ENCODE data around the gene MSH5.

MSH5 gene

GRCh38 chr6:31729979-31730630, 9.7 kb upstream of the MSH5 start:
- peak; percentile 74 for DNase-seq (ENCODE audit: low spot score)

GRCh38 chr6:31730631-31731086, 9.1 kb upstream of the MSH5 start:
- no peak for DNase-seq (ENCODE audit: low spot score)

DNA sequence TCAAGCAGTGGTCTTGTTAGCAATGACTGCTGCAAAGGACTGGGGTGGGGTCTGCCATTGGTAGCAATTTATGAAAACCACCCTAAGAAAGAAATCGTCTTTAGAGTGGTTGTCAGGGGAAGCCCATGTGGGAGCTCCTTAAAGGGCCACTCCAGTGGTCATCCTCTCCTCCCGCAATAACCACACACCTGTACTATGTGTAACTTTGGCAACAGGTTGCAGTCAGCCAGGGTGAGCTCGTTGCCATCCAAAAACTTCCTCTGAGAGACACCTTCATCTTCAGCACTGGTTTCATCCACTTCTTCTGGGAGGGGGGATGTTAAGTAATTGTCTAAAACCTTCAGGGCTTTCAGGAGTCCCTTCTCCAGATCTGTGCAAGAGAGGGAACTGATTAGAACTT, 7.8 kb upstream of the MSH5 start:
- DNase-seq (ENCODE audit: low spot score), result no peak

DNA sequence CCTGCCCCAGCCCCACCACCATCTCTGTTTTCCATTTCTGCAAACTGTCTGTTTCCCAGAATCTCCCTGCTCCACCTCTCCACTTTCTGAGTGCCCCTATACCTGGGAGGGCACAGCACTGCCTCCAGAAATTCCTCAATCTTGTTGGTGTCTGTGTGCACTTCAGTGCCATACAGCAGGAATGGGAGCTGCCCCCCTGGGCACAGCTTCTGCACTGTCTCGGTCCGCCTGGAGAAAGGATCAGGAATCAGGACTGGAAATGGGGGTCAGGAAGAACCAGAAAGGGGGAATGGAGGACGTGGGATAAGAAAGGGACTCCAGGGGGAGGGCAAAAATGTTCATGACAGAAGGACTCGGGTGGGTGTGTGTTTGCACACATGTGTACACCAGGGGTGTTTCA, 6.1 kb upstream of the MSH5 start:
- DNase-seq (ENCODE audit: low spot score), result no peak

DNA sequence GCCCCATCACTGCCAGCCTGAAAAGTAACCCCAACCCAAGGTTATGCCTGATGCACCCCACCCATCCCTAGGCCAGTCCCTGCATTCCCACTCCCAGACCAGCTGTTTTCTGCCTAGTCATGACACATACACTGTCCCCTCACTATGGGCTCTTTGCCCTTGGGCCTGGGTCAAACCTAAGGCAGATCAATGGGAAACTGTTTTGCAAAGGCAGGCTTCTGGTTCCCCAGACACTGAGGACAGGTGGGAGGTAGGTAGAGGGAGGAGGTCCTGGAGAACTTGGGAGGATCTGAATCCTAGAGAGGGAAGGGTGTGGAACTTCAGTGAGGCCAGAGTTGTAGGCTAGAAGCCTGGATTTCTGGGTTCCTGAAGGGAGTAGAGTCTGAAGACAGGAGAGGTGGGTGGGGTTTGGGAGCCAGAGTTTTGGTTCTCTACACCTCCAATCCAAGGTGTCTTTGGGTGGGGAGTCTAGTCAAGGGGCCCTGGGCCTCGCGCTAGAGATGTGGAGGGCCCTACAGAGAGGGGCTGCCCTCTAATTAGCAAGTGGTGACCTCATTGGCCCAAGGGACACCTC, 5.5 kb upstream of the MSH5 start:
- DNase-seq (ENCODE audit: low spot score), result no peak

- DNase-seq (ENCODE audit: low spot score), result no peak
Measured at GRCh38 chr6:31734821-31735406, 4.9 kb upstream of the MSH5 start.

DNA sequence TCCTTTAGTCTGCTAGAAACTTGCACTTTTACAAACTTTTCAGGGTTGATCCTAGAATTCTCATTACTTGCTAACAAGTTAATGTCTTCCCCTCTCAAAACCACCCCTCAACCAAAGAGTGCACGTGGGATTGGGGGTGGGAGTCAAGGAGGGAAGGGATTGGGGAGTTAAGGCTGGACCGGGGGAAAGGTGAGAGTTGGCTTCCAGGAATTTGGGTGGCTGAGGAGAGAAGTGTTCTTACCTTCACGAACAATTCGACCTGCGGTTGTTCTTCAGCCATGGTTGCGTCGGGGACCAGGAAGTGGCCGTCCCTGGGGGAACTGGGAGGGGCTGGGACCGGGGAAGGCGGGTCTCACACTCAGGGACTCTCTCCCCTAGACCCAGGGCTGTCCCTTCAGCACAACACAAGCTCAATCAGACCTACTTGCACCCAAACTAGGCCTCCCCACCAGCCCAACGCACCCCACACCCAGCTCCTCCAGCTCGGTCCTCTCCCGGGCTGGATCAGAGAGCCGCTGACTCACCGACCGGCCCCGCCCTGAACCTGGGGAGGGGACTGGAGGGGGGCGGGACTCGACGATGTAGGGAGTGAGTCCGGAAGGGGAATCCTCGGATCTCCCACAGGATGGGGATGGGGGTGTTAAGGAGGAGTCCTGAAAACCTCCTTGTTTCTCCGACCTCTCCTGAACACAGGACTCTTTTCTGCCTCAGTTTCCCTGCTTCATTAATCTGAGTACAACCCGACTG, 3.6 kb upstream of the MSH5 start, which contains the start of gene CLIC1:
Gene CLIC1, minus strand, starts transcription at position 510 of the 747 bp plus-strand sequence. Its CDS starts 230 bp downstream, at position 280.
- peak; percentile 77 for DNase-seq (ENCODE audit: low spot score)

GRCh38 chr6:31736768-31737314, 3.0 kb upstream of the MSH5 start:
- DNase-seq (ENCODE audit: low spot score), result no peak

DNA sequence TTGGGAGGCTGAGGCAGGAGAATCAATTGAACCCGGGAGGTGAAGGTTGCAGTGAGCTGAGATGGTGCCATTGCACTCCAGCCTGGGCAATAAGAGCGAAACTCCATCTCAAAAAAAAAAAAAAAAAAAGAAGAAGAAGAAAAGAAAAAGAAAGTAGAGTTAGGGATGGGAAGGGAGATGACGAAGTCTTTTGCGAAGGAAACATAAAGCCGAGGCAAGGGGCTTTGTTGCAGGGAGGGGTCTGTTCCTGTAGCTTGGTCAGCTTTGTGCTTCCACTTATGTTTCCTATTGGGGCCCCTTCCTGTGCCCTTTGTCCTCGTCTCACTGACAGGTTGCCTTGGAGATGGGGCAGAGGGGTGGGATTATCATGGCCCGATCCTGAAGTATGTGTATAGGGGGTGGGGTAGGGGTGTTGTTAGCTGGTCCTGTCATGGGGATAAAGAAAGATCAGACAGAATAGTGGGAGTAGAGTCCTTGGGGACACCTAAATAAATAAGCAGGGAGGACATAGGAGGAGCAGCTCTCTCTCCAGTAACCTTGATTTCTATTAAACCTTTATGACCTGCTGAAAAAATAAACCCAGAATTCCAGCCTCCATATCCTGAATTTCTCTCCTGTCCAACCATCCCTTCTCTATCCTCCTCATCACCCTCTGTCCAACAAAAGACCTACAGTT, 2.4 kb upstream of the MSH5 start:
- DNase-seq (ENCODE audit: low spot score), result peak; percentile 70

DNA sequence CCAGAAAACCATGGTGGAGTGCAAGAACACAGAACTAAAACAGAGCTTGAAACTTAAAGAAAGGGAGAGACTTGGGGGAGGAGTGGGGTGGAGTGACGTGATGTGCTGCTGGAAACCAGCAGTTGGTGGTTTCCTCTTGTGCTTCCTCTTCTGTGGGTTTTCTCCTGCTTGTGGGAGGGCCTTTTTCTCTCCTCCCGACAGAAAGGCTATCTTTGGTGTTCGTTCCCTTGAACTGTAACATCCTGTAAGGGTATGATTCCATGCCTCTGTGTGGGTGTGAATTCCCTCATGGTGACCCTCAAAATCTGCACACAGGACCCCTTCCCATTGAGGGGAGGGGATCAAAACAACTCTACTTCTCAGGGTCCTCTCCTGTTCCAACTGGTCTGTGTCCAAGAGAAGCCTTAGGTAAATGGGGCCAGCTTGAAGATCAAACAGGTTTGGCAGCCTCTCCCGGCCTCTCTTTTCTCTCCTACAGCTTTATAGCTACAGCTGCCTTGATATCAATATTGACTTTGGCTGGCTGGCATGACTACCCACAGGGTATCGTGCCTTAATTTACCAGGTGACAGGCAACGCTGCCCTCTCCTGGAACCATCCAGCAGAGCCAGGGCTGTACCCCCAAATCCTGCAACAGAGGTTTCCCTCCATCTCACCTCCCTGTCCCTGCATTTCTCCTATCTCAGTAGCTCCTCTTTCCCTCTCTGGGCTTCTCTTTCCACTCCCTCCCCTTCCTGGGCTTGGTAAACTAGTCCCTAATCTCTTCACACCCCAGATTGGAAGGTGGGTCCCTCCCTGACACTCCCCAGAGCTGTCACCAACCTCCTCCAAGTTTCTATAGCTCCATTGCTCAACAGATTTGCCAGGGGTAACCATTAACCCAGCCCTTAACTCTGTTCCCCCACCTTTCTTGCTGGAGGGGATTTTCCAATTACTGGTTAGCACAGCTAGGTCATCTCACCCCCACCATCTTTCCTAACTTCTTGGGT, 1.5 kb upstream of the MSH5 start:
- DNase-seq (ENCODE audit: low spot score), result peak; percentile 68

- no peak for DNase-seq (ENCODE audit: low spot score)
Measured at GRCh38 chr6:31740397-31741223, 805 bp downstream of the MSH5 start.

- no peak for DNase-seq (ENCODE audit: low spot score)
Measured at GRCh38 chr6:31741815-31742214, 2.0 kb downstream of the MSH5 start.

GRCh38 chr6:31742894-31743293, 3.1 kb downstream of the MSH5 start:
- DNase-seq (ENCODE audit: low spot score), result no peak

DNA sequence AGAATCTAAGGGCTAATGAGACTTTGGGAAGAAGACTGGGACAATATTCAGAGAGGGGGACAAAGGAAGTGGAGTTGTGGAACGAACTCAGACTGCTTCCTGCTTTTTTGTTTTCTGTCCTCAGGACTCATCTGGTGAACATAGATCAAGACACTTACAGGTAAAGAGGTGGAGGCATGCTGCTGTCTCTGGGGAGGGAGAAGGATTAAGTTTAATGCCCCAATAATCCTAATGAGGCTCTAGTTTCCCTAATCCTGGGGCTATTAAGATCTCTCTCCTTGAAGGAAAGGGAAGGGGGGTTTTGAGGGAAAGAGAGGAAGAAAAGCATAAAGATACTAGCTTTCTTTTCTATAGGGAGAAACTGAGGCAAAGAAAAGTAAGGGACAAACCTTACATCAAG, 4.6 kb downstream of the MSH5 start:
- no peak for DNase-seq (ENCODE audit: low spot score)

DNA sequence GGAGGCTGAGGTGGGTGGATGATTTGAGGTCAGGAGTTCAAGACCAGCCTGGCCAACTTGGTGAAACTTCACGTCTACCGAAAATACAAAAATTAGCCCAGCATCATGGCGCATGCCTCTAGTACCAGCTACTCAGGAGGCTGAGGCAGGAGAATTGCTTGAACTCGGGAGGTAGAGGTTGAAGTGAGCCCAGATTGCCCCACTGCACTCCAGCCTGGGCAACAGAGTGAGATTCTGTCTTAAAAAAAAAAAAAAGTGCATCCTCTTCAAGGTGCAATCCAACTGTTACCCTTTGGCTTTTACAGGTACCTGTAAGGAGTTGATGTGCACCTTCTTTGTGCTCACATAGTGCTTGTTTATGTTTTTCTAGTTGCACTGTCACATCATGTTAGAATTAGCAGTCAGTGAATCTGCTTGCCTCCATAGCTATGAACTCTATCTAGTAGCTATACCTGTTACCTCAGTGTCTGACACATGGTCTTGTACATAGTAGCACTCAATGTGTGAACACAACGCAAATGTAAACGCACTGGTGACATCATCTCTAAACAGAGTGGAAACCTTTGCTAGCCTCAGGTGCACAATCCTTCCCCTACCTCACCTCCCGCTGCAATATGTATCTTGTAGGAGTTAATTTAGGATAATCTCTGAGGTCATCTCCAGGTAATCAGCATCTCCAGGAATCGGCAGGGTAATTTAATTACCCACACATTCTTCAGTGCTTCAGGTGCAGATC, 9.7 kb downstream of the MSH5 start:
- DNase-seq (ENCODE audit: low spot score), result no peak

DNA sequence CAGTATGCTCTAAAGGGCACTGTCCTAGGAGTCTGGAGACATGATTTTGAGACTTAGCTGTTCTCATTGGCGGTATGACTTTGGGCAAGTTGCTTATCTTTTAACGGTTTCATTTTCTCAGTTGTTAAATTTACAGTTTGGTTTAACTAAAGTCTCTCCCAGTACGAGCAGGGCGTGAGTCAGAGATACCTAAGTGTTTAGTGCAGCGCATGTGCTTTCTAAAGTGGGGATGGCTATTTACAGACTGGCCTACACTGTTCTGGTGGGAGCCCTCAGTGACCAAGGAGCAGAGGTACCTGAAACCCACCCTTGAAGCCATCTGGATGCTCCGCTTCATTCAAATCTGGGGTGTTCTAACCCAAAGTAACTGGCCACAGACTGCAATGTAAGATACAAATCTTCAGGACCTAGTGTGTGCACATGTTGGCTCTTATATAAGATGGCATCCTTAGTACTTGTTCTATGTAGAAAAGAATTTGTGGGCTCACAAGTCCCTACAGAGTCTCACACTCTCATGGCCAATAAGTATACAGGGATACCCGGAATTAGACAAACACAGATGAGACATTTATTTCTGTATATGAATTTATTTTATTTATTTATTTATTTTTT, 10.7 kb downstream of the MSH5 start:
- DNase-seq (ENCODE audit: low spot score), result no peak

GRCh38 chr6:31752739-31753319, 13.0 kb downstream of the MSH5 start:
- DNase-seq (ENCODE audit: low spot score), result no peak

DNA sequence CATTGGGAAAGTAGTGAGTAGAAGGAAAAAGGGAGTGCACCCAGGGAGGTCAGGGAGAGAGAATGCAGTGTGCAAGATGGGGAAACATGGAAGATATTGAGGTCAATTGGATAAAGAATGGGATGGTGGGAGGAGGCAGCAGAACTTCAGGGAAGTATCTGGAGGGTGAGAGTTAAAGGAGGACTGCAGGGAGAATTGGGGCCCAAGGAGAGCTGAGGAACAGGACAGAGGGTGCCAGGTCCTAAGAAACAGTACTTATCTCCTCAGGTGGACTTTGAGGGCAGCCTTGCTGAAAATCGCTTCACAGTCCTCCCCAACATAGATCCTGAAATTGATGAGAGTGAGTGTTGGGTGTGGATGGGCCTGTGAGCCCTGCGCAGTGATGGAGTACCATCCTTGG, 18.5 kb downstream of the MSH5 start:
- no peak for DNase-seq (ENCODE audit: low spot score)

All from HuH-7 (cell line).